ENCODE measurements around the gene TBK1.

GRCh38 chr12:64469455-64470142 lies 17.7 kb downstream of the TBK1 start:
- TF ChIP-seq CTCF (IDR thresholded peaks at IDR 0.05) (no peak), POLR2A (IDR thresholded peaks at IDR 0.05) (no peak)

Measured in Peyer's patch (tissue), 4 donors.